Activated T-helper 17 cell treated with anti-CD3 and anti-CD28 coated beads, Interleukin-2, amount 50 U/mL, for 72 hours (primary cell): ENCODE results near the gene SCAP. TPM values are rescaled to one million over a fixed set of nuclear protein-coding genes. Genes with fewer than 3 reads are reported as not detected.

Experiments
- ATAC-seq: fragments of 150-1000 bp; cut with Tn5 transposase; replicated peaks from 2 replicates; pipeline ENCODE4 v1.10.0; 2021; ENCODE audit warnings: mild to moderate bottlenecking, moderate library complexity
- H3K27ac Mint-ChIP-seq: one replicate; pipeline ENCODE4 v1.8.0; 2022; ENCODE audit warnings: mixed read lengths
- H3K27me3 Mint-ChIP-seq: one replicate; pipeline ENCODE4 v1.8.0; 2022; ENCODE audit warnings: mixed read lengths
- H3K36me3 Mint-ChIP-seq: one replicate; pipeline ENCODE4 v1.8.0; 2022; ENCODE audit warnings: low read depth, mild to moderate bottlenecking, mixed read lengths
- H3K4me1 Mint-ChIP-seq: one replicate; pipeline ENCODE4 v1.8.0; 2022; ENCODE audit warnings: mixed read lengths
- H3K4me3 Mint-ChIP-seq: one replicate; pipeline ENCODE4 v1.8.0; 2022; ENCODE audit warnings: mild to moderate bottlenecking, mixed read lengths
- H3K9me3 Mint-ChIP-seq: one replicate; pipeline ENCODE4 v1.8.0; 2022; ENCODE audit warnings: mixed read lengths
- total RNA-seq, 2 donors: library from RNA; stranded (reverse); gene quantifications; one replicate each; pipeline ENCODE4 v1.2.3, GENCODE V29; 2022

The SCAP gene
- total RNA-seq, 2 donors from 2014 or later = 44.0 to 73.3 TPM

GRCh38 chr3:47367631-47368030 is 108.1 kb downstream of the SCAP start:
- ATAC-seq = no peak
- H3K4me1 Mint-ChIP-seq = peaks cover 5% of the 10 kb centered on the region
- peaks cover 3% of the 10 kb centered on the region for H3K9me3 Mint-ChIP-seq
- no peaks in the 10 kb centered on the region for H3K36me3 Mint-ChIP-seq
- peaks cover 4% of the 10 kb centered on the region for H3K27me3 Mint-ChIP-seq
- no peak overlapping the region for H3K27ac Mint-ChIP-seq
- no peak overlapping the region for H3K4me3 Mint-ChIP-seq

DNA sequence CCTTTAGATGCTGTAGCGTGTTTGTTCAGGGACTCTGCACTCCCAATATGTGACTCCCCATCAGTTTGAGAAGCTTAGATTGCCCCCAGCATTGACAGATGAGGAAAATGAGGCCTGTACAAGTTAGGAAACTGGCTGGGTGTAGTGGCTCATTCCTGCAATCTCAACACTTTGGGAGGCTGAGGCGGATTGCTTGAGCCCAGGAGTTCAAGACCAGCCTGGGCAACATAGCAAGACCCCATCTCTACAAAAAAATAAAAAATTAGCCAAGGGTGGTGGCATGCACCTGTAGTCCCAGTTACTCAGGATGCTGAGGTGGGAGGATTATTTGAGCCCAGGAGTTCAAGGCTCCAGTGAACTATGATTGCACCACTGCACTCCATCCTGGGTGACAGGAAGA is 108.9 kb downstream of the SCAP start:
- H3K4me1 Mint-ChIP-seq = peaks cover 10% of the 10 kb centered on the region
- no peak overlapping the region for H3K27ac Mint-ChIP-seq
- no peaks in the 10 kb centered on the region for H3K36me3 Mint-ChIP-seq
- peaks cover 4% of the 10 kb centered on the region for H3K27me3 Mint-ChIP-seq
- peaks cover 6% of the 10 kb centered on the region for H3K9me3 Mint-ChIP-seq
- ATAC-seq = no peak
- no peak overlapping the region for H3K4me3 Mint-ChIP-seq

- Mint-ChIP-seq H3K4me1 (peaks cover 10% of the 10 kb centered on the region), H3K4me3 (no peak overlapping the region), H3K27me3 (peaks cover 4% of the 10 kb centered on the region), H3K36me3 (peaks cover under 1% of the 10 kb centered on the region), H3K27ac (no peak overlapping the region), H3K9me3 (peaks cover 6% of the 10 kb centered on the region)
- ATAC-seq = no peak
These were observed 110.3 kb downstream of the SCAP start for GRCh38 chr3:47365213-47366153.

Other genes with a start within 250 kb of the SCAP start
- 1 to 10 TPM; 3.0 to 5.6 TPM for gene KIF9, start 193.1 kb downstream of the SCAP start, total RNA-seq
- gene KLHL18, start 193.0 kb downstream of the SCAP start, total RNA-seq = 10 to 100 TPM; 19.1 to 54.8 TPM
- gene PTPN23, start 94.9 kb downstream of the SCAP start, total RNA-seq = 10 to 100 TPM; 28.7 to 32.0 TPM
- gene ELP6, start 37.8 kb upstream of the SCAP start, total RNA-seq = 10 to 100 TPM; 38.6 to 45.8 TPM
- gene CSPG5, start 102.9 kb upstream of the SCAP start, total RNA-seq = under 1 TPM; 0.79 to 0.91 TPM